ENCODE data around the gene NECAB2. TPM values are rescaled to one million over a fixed set of nuclear protein-coding genes. Genes with fewer than 3 reads are reported as not detected.

Gene NECAB2
- total and polyA plus RNA-seq, 8 donors, result 0.46 to 11.2 (median 1.7) TPM; not detected in 3

GRCh38 chr16:83966153-83966696, 1.8 kb upstream of the NECAB2 start:
- no peaks in the 10 kb centered on the region for H3K9me3 ChIP-seq
- no peak for TF ChIP-seq EP300 (IDR thresholded peaks at IDR 0.05)
- TF ChIP-seq CTCF (IDR thresholded peaks at IDR 0.05), result no peak
- no peak for TF ChIP-seq POLR2AphosphoS5 (IDR thresholded peaks at IDR 0.05)
- no peak for TF ChIP-seq POLR2A (IDR thresholded peaks at IDR 0.05)
- intact Hi-C loops (cut with DNase I; ENCODE audit: low total_unique reads), result loop anchor here (5.0 kb wide), 1 partner anchor 96 kb away; no protein-coding TSS in a partner anchor
- H3K27ac ChIP-seq, result no peak overlapping the region
- peaks cover 17 to 53% (median 52%) of the 10 kb centered on the region in 4 donors for H3K36me3 ChIP-seq
- peaks cover 0 to 29% (median 20%) of the 10 kb centered on the region in 3 donors for H3K27me3 ChIP-seq
- 88 to 94% (median 91%) methylated on average over 10 to 13 of the region's 13 CpGs for WGBS, 5 donors
- H3K4me3 ChIP-seq, result no peak overlapping the region
- peaks cover 0 to 12% (median 8%) of the 10 kb centered on the region in 4 donors for H3K4me1 ChIP-seq
- DNase-seq, result no peak

- TF ChIP-seq EP300 (IDR thresholded peaks at IDR 0.05), result no peak
- TF ChIP-seq CTCF (IDR thresholded peaks at IDR 0.05), result no peak
- no peak for TF ChIP-seq POLR2AphosphoS5 (IDR thresholded peaks at IDR 0.05)
- no peak for TF ChIP-seq POLR2A (IDR thresholded peaks at IDR 0.05)
- no peak for DNase-seq
- peaks cover 16 to 44% (median 43%) of the 10 kb centered on the region in 4 donors for H3K36me3 ChIP-seq
- intact Hi-C loops (cut with DNase I; ENCODE audit: low total_unique reads), result loop anchor here (5.0 kb wide), 1 partner anchor 95 kb away; no protein-coding TSS in a partner anchor
- 40 to 69% (median 54%) methylated on average over 2 of the region's 2 CpGs for WGBS, 5 donors
- H3K27ac ChIP-seq, result no peak overlapping the region
- H3K4me3 ChIP-seq, result no peak overlapping the region
- peaks cover 0 to 29% (median 20%) of the 10 kb centered on the region in 3 donors for H3K27me3 ChIP-seq
- no peaks in the 10 kb centered on the region for H3K9me3 ChIP-seq
- H3K4me1 ChIP-seq, result peaks cover 0 to 12% (median 8%) of the 10 kb centered on the region in 4 donors
Observed at GRCh38 chr16:83967091-83967490, 953 bp upstream of the NECAB2 start.

- Histone ChIP-seq H3K27ac (no peak overlapping the region), H3K4me1 (peaks cover 0 to 12% (median 8%) of the 10 kb centered on the region in 4 donors), H3K27me3 (peaks cover 0 to 29% (median 20%) of the 10 kb centered on the region in 3 donors), H3K4me3 (peak overlapping the region; percentile 31 to 42 (median 40)), H3K36me3 (peaks cover 6 to 31% (median 30%) of the 10 kb centered on the region in 4 donors), H3K9me3 (no peaks in the 10 kb centered on the region)
- WGBS, 5 donors, result 0 to 5% (median 3%) methylated on average over 6 to 84 of the region's 87 CpGs
- TF ChIP-seq POLR2AphosphoS5 (IDR thresholded peaks at IDR 0.05) (no peak), EP300 (IDR thresholded peaks at IDR 0.05) (no peak), POLR2A (IDR thresholded peaks at IDR 0.05) (no peak), CTCF (IDR thresholded peaks at IDR 0.05) (no peak)
- peak in 1 of 2 donors; percentile 46 for DNase-seq
- intact Hi-C loops (cut with DNase I; ENCODE audit: low total_unique reads), result loop anchor here (5.0 kb wide), 1 partner anchor 94 kb away; no protein-coding TSS in a partner anchor
Observed at GRCh38 chr16:83968306-83968851, 335 bp downstream of the NECAB2 start.

- TF ChIP-seq POLR2AphosphoS5 (IDR thresholded peaks at IDR 0.05) (no peak), POLR2A (IDR thresholded peaks at IDR 0.05) (no peak), EP300 (IDR thresholded peaks at IDR 0.05) (no peak), CTCF (IDR thresholded peaks at IDR 0.05) (no peak)
- peaks cover 6 to 24% (median 23%) of the 10 kb centered on the region in 4 donors for H3K36me3 ChIP-seq
- no peaks in the 10 kb centered on the region for H3K9me3 ChIP-seq
- peak overlapping the region in 3 of 4 donors; percentile 6 to 24 (median 9) for H3K4me3 ChIP-seq
- H3K27ac ChIP-seq, result no peak overlapping the region
- no peak for DNase-seq
- H3K4me1 ChIP-seq, result peaks cover 0 to 12% (median 8%) of the 10 kb centered on the region in 4 donors
- 7 to 12% (median 8%) methylated on average over 25 to 45 of the region's 45 CpGs for WGBS, 5 donors
- peaks cover 0 to 33% (median 20%) of the 10 kb centered on the region in 3 donors for H3K27me3 ChIP-seq
- intact Hi-C loops (cut with DNase I; ENCODE audit: low total_unique reads), result loop anchor here (5.0 kb wide), 1 partner anchor 93 kb away; no protein-coding TSS in a partner anchor
Observed at GRCh38 chr16:83968891-83969649, 1.0 kb downstream of the NECAB2 start.

All from stomach (tissue), 9 donors.